Activated CD4-positive, CD25-positive, alpha-beta regulatory T cell treated with anti-CD3 and anti-CD28 coated beads, Interleukin-2, amount 50 U/mL, for 24 hours (primary cell): ENCODE results near the gene ZNF341.
"Not testable (repeated sequence)": the region's sequence is repeated elsewhere in the genome, so short reads cannot be mapped to it uniquely, and the experiment has no call there.

Source experiments
- ATAC-seq, 2 donors: fragments of 150-1000 bp; cut with Tn5 transposase; one replicate each; pipeline ENCODE4 v1.10.0; 2021; ENCODE audit warnings: mild to moderate bottlenecking in 1 of 2, moderate library complexity in 1 of 2

Gene ZNF341

DNA sequence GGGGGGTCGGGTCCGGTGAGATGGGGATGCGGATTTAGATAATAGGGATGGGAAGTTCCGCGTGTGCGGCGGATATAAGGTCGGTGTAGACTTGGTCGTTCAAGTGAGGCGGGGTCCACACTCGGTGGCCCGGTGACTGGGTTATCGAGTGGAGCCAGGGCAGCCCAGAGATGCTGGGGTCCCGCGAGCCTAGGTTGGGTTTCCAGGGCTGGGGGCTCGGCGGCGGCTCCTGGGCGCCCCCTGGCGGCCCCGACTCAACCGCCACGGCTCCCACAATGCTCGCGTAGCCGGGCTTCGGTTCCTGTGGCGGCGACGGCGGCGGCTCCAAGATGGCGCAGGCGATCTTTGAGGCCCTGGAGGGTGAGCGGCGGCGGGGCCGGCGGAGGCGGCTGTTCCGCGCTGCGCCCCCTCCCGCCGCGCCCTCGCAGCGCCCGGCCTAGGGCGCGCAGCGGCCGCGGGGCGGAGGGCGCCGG lies at the start of gene ZNF341:
Gene ZNF341, plus strand, starts transcription at position 304 of the 473 bp plus-strand sequence. Its CDS starts 26 bp downstream, at position 330.
- peak; percentile 78 to 85 for ATAC-seq

DNA sequence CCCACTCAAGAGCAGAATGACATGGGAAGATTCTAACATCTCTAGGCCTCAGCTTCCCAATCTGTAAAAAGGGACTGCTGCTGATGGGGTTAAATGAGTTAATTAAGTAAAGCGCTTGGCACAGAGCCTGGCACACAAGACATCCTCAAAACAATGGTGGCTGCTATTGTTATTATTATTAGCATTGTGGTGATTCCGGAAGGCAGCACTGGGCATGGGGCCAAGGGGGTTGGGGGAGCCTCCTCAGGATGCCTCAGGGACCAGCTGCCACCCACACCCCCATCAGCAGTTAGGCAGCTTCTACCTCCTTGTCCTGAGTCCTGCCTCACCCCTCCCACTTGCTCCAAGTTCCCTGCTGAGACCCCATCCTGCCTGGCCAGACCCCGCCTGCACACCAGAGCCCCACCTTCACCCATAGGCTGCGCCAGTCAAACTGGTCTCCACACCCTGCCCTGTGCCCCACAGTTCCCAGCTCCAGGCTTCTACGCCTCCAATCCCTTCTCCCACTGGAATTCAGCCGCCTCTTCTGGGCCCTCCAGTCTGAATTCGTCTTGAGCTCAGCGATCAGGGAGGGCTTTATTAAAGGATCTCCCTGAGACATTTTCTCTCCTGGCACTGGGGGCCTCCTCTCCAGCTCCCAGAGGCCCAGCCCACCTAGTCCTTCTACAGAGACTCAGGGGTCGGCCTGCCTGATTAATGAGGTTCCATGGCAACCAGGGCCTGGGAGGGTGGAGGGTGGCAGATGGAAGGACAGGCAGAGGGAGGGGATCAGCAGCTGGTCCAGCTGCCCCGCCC lies 47.1 kb upstream of the ZNF341 start:
- ATAC-seq, result no peak

GRCh38 chr20:33685328-33686099 lies 46.3 kb upstream of the ZNF341 start:
- ATAC-seq, result peak; percentile 38 to 41

DNA sequence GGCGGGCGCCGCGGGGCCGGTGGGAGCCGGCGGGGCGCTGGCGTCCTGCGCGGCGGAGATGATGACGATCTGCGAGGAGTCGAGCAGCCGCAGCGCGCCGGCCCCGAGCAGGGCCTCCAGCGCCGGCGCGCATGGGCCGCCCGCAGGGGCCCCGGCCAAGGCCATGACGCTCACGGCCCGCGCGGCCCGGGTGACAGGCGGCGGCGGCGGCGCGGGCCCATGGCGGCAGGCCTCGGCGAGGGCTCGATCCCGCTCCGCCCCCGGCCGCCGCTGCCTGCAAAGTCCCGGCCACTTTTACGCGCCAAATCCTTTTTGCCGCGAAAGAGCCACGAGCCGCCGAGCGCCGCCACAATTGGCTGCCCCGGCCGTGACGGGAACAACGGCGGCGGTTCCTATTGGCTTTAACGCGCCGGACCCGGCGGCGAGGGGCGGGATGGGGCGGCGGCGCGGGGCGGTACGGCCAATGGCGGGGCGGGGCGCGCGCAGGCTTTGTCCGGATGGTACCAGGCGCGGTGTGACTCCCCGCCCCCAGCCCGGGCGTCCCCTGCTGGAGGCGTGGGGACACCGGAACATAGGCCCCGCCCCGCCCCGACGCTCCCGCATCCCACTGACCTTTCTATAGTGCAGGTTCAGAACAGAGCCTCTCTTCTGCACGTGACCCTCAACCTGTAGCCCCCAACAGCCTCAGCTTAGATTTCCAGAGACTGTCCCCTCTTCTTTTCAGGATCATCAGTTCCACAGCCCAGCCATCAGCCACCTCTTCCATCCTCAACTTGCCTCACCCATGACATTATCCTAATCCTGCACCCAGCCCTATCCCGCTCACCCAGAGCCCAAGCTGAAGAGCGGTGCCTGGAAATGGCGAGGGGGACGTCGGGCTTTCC lies 45.5 kb upstream of the ZNF341 start, which contains the start of gene E2F1:
Gene E2F1, minus strand, starts transcription at position 286 of the 884 bp plus-strand sequence. Its CDS starts 121 bp downstream, at position 165.
- ATAC-seq, result peak; percentile 93

DNA sequence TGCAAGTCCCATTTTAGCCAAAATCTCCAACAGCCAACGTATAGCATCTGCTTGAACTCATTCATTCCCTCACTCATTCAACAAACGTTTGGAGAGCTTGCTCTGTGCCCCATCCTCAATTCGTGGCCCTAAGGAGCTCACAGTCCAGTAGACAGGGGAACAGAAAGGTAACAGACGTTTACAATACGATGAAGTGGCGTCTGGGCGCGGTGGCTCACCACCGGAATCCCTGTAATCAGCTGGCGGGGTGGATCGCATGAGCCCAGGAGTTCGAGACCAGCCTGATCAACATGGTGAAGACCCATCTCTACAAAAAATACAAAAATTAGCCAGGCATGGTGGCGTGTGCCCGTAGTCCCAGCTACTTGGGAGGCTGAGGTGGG lies 44.8 kb upstream of the ZNF341 start:
- no peak for ATAC-seq

DNA sequence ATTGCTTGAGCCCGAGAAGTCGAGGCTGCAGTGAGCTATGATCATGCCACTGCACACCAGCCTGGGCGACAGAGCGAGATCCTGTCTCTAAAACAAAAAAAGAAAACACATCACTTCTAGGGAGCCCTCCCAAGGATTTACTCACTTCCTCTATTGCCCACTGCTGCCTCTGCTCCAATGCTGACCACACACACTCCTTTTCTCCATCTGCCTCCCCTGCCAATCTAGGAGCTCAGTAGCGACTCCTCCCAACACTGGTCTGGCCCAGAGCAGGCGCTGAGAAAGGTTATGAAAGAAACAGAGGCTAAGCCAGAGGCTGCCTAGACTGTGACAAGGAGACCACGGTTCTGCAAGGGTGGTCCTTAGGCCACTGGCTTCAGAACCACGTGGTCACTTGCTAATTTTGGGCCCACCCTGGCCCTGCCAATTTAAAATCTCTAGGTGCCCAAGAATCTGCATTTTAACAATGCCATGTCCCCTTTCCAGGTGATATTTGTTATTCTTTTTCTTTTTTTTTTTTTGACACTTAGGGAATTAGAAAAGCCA lies 44.4 kb upstream of the ZNF341 start:
- ATAC-seq, result no peak

DNA sequence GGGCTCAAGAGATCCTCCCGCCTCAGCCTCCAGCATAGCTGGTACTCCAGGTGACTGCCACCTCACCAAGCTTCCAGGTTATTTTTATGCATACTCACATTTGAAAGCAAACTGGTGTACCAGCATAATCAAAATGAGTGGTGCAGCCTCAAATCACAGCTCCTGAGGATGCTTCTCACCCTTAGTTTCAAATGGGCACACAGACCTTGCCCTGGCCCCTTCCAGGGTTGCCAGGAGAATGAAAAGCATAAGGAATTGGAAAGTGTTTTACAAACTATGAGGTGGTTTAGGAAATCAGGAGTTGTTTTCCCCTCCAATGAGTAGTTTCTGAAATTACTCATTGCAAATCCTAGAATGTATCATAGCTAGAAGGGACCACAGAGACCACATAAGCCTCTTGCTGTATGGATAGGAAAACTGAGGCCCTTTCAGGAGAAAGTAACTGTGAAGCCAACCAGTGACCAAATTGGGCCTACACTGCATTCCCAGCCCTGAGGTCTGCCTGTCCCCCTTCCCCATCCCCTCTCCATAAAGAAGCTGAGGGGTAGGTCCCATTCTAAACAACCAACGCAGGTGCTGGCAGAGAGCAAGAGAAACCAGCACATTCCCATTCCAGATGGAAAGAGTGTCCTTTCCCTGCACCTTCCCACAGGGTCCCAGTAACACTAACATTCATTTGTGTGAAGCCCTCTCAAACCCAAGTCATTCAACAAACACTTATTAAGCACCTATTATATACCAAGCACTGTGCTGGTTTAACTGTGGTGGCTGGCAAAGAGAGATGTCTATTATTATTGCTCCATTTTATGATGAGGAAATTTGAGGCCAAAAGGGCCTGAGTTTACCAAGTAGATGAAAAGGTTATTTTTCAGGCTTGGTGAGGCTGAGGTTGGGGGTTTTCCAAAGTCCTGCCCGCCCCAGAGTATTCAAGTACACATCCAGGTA lies 43.5 kb upstream of the ZNF341 start:
- no peak for ATAC-seq

DNA sequence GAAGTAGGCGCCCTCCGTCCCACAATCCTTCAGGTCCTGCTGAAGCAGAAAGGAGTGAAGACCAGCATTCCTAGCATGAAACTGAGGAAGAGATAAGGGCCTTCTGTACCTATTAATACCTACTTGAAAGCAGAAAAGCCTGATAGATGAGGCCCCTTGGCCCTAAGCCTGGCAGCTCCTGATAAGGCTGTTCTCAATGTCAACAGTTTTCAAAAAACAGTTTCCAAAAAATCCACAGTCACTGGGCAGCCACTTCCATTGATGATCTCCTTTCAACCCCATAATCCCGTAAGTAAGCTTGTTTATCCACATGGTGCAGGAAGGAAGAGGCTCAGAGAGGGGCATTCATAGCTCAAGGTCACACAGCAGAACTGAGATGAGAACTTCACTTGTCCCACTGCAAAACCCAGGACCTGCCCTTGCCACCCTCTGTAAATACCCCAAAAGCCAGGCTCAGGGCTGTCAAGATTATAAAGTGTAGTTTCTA lies 42.8 kb upstream of the ZNF341 start:
- no peak for ATAC-seq

GRCh38 chr20:33689493-33689892 lies 42.3 kb upstream of the ZNF341 start:
- no peak for ATAC-seq

DNA sequence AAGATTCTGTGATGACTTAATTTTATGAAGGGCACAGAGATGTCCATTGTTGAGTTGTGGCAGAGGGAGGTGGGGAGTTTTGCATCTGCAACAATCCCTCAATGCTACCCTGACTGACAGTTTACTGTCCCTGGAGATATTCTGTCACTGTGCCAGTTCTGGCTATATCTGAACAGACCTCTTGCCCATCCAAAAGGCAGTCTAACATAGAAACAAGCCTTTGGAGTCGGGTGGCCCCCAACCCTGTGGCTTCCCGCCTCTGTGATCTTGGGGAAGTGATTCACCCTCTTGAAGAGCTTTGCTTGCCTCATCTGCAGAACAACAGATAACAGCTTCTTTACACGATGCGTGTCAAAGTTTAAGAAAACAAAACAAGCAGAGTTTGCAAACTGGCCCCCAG lies 41.8 kb upstream of the ZNF341 start:
- peak in 1 of 2 donors; percentile 27 for ATAC-seq

DNA sequence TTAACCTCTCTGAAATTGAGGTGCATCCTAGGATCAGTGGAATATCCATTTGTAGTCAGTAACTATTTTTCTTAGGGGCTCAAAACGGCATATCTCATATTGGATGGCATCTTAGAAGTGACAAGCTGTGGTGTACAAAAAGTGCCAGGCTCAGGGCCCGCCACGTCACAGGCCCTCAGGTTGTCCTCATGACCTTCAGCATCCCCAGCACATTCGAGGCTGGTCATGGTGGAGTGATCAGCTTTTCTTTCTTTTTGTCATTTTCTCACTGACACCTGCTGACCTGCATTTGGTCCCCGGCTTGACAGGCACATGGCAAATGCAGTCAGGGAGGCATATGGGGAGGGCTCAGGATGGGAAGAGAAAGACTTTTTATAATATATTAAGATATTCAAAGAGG lies 38.5 kb upstream of the ZNF341 start:
- no peak for ATAC-seq

- ATAC-seq, result no peak
Observed at GRCh38 chr20:33693741-33694638, 37.8 kb upstream of the ZNF341 start.

GRCh38 chr20:33694639-33695012 lies 37.2 kb upstream of the ZNF341 start:
- no peak for ATAC-seq

GRCh38 chr20:33696448-33696847 lies 35.3 kb upstream of the ZNF341 start:
- no peak for ATAC-seq

GRCh38 chr20:33697129-33697528 lies 34.7 kb upstream of the ZNF341 start:
- ATAC-seq, result no peak

- not testable (repeated sequence) for ATAC-seq
Observed at GRCh38 chr20:33698966-33699365, 32.8 kb upstream of the ZNF341 start.

DNA sequence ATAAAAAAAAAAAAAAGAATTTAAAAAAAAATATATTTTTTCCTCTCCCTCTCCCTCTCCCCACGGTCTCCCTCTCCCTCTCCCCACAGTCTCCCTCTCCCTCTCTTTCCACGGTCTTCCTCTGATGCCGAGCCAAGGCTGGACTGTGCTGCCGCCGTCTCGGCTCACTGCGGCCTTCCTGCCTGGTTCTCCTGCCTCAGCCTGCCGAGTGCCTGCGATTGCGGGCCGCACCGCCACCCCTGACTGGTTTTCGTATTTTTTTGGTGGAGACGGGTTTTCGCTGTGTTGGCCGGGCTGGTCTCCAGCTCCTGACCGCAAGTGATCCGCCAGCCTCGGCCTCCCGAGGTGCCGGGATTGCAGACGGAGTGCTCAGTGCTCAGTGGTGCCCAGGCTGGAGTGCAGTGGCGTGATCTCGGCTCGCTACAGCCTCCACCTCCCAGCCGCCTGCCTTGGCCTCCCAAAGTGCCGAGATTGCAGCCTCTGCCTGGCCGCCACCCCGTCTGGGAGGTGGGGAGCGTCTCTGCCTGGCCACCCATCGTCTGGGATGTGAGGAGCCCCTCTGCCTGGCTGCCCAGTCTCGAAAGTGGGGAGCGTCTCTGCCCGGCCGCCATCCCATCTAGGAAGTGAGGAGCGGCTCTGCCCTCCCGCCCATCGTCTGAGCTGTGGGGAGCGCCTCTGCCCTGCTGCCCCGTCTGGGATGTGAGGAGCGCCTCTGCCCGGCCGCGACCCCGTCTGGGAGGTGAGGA lies 30.9 kb upstream of the ZNF341 start:
- not testable (repeated sequence) for ATAC-seq

DNA sequence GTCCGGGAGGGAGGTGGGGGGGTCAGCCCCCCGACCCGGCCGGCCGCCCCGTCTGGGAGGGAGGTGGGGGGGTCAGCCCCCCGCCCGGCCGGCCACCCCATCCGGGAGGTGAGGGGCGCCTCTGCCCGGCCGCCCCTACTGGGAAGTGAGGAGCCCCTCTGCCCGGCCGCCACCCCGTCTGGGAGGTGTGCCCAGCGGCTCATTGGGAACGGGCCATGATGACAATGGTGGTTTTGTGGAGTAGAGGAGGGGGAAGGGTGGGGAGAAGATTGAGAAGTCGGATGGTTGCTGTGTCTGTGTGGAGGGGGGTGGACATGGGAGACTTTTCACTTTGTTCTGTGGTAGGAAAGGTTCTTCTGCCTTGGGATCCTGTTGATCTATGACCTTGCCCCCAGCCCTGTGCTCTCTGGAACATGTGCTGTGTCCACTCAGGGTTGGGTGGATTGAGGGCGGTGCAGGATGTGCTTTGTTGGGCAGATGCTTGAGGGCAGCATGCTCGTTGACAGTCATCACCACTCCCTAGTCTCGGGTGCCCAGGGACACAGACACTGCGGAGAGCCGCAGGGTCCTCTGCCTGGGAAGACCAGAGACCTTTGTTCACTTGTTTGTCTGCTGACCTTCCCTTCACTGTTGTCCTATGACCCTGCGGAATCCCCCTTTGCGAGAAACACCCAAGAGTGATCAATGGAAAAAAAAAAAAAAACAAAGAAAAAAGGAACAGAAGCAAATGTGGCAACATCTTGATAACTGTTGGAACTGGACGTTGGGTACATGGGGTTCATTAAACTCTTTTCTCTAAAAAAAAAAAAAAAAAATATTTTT lies 30.0 kb upstream of the ZNF341 start:
- no peak for ATAC-seq
